ENCODE measurements around the gene SNX32.
A peak's percentile ranks its signal among the peaks of the same experiment; 100 is the strongest.
"Not testable (repeated sequence)": the region's sequence is repeated elsewhere in the genome, so short reads cannot be mapped to it uniquely, and the experiment has no call there.

Gene SNX32

GRCh38 chr11:65829459-65829858 lies 4.3 kb upstream of the SNX32 start:
- DNase-seq, result no peak

GRCh38 chr11:65832231-65832630 lies 1.5 kb upstream of the SNX32 start:
- not testable (repeated sequence) for DNase-seq

- DNase-seq, result no peak
Measured at GRCh38 chr11:65834202-65834601, 439 bp downstream of the SNX32 start.

DNA sequence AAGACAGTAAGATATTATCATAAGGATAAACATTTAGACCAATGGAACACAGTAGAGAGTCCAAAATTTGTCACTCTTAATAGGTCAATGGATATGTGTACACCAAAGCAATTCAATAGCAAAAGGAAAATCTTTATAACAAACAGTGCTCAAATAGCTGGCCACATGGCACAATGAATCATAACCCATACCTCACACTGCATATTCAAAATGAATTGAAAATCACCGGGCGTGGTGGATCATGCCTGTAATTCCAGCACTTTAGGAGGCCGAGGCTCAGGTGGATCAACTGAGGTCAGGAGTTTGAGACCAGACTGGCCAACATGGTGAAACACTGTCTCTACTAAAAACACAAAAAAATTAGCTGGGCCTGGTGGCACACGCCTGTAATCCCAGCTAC lies 8.4 kb downstream of the SNX32 start:
- DNase-seq, result no peak

DNA sequence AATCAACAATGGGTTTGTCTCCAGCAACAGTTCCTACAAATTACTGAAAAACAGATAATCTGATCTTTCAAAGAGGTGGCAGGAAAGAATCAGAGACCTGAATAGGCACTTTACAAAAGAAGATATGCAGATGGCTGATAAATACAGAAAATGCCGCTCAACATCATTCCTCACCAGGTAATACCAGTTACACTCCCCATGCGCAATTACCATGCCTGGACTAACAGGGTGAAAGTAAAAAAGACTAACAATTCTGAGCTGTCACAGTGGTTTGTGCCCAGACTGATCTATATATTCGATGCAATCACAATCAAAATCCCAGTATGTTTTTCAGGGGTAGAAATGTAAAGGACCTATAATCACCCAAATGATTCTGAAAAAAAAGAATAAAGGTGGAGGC lies 10.0 kb downstream of the SNX32 start:
- DNase-seq, result no peak

- DNase-seq, result no peak
Measured at GRCh38 chr11:65844231-65844872, 10.6 kb downstream of the SNX32 start.

DNA sequence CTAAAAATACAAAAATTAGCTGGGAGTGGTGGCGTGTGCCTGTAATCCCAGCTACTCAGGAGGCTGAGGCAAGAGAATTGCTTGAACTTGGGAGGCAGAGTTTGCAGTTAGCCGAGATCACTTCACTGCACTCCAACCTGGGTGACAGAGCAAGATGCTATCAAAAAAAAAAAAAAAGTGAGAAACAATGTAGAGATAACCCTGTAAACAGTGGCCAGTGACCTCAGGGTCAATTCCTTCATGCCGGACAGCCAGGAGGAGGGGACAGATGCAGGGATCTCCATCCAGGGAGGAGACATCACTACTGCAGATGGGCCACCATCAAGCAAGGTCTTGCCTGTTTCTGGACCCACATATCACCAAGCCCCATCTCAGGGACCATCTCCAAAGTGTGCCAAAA lies 14.0 kb downstream of the SNX32 start:
- DNase-seq, result no peak

- DNase-seq, result not testable (repeated sequence)
Measured at GRCh38 chr11:65848693-65849092, 14.9 kb downstream of the SNX32 start.

- no peak for DNase-seq
Measured at GRCh38 chr11:65849366-65849765, 15.6 kb downstream of the SNX32 start.

DNA sequence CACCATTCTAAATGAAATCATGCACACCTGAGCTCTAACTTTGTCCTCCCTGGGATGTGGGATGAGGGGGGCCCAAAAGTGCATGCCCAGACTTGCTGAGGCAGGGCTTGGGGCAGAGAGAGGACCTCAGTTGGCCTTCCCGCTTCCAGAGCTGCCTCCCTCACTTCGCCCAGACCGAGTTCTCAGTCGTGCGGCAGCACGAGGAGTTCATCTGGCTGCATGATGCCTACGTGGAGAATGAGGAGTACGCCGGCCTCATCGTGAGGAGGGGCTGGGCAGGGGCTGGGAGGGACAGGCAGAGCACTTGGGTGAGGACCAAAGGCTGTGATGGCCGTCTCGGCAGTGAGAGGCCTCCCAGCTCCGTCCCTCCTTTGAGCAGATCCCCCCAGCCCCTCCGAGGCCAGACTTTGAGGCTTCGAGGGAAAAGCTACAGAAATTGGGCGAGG lies 16.0 kb downstream of the SNX32 start:
- no peak for DNase-seq

GRCh38 chr11:65850217-65851082 lies 16.7 kb downstream of the SNX32 start:
- no peak for DNase-seq

DNA sequence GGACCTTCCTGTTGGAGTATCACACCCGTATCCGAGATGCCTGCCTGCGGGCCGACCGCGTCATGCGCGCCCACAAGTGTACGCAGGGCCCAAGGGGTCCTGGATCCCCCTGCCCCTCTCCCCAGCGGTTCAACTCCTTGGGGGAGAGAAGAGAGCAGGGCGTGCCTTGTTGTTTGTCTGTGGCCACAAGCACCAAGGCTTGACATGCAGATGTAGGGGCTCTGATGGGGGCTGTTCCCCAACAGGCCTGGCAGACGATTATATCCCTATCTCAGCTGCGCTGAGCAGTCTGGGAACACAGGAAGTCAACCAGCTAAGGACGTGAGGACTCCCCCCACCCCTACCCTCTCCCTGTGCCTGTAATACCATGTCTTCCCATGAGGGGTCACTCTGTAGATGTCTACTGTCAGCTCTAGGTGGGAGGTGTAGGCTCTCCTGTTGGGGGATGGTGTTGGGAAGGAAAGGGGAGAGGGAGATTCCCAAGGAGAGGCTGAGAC lies 17.4 kb downstream of the SNX32 start:
- DNase-seq, result no peak

DNA sequence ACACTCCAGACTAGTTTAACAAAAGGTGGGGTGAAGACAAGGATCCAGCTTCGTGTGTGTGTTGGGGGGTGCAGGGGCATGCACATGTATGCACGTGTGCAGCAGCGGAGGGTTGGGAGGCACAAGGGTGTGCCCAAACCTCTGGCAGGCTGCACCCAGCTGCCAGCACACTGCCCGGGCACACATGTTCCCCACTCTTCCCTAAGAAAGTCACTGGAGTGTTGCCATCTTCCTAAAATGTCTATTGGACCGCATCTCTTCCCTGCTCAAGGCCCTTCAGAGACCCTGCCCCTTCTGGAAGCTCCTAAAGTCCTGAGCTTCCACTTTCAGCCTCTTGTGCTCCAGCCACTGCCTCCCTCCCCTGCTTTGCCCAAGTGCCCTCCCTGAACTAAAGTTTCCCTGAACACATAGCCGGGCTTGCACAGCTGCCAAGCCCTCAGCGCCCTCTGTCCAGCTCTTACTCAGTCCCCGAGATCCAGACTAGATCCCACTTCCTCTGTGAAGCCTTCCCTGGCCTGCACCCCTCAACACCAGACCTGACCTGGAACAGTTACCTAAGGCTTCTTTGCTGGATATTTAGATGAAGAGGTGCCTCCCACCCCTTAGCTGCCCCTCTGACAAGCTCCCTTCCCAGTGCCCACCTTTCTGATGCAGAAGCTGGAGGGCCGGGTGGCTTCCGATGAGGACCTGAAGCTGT lies 18.2 kb downstream of the SNX32 start:
- DNase-seq, result no peak

DNA sequence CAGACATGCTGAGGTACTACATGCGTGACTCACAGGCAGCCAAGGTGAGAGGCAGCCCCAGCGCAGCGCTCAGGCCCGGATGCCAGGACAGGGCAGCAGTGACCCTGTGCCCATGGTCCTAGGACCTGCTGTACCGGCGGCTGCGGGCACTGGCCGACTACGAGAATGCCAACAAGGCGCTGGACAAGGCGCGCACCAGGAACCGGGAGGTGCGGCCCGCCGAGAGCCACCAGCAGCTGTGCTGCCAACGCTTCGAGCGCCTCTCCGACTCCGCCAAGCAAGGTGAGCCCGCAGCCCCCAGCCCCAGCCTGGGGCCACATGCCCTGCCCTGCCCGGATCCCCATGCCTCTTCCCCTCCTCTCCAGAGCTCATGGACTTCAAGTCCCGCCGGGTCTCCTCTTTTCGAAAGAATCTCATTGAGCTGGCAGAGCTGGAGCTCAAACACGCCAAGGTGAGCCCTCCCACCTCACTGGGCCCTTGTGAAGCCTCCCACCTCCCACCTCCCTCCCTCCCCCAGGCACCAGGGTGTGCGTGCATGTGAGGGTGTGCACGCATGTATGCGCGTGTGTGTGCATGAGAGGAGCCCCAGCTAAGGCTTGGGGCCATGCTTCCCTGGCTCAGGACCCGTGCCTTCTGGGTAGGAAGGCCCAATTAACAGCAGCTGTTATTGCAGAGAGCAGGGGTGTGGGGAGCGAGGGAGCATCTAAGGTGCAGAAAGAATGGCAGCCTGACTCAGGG lies 18.9 kb downstream of the SNX32 start:
- no peak for DNase-seq

DNA sequence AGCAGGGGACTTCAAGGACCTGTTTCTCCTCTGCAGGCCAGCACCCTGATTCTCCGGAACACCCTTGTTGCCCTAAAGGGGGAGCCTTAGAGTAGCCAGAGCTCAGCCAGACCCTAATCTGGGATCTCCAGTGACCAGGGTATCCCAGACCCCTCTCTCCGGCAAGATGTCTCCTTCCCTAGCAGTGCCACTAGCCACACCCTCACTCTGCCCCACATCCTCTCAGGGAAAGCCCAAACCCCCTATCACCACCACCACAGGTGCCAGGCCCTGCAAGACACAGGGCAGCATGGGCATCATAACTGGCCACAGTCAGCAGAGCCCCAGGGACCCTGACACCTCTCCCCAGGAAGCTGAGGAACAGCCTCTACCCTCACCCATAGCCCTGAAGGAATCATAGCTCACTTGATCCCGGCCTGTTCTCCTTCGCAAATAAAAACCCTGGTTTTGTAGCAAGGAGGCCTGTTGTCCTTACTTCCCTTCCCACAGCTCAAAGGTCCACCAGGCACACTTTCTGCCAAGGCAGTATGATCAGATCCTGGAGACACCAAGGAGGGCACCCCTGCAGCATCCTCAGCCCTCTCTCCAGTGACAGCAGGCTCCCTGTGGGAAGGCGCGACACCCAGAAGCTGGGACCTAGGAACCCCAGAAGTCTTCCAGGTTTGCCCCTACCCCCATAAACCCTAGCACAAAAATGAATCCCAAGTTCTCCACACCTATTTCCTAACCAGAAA lies 19.6 kb downstream of the SNX32 start:
- no peak for DNase-seq

DNA sequence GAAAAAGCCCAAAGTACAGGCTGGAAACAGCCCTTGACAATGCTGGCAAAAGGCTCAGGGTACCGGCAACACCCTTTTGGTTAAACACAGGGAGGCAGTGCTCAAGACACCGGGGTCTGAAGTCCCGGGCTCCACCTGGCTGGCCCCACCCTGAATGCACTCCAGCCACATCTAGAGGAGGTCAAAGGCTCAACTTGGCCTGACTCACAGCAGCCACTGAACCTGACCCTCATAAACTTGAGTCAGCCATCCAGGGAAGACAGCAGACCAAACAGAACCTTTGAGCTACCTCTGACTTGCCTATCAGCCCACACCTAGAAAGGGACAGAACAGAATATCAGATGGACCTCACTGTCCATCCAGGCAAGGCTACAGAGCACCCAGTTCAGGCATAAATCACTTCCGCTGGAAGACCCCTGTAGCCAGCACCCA lies 20.4 kb downstream of the SNX32 start:
- DNase-seq, result no peak

DNA sequence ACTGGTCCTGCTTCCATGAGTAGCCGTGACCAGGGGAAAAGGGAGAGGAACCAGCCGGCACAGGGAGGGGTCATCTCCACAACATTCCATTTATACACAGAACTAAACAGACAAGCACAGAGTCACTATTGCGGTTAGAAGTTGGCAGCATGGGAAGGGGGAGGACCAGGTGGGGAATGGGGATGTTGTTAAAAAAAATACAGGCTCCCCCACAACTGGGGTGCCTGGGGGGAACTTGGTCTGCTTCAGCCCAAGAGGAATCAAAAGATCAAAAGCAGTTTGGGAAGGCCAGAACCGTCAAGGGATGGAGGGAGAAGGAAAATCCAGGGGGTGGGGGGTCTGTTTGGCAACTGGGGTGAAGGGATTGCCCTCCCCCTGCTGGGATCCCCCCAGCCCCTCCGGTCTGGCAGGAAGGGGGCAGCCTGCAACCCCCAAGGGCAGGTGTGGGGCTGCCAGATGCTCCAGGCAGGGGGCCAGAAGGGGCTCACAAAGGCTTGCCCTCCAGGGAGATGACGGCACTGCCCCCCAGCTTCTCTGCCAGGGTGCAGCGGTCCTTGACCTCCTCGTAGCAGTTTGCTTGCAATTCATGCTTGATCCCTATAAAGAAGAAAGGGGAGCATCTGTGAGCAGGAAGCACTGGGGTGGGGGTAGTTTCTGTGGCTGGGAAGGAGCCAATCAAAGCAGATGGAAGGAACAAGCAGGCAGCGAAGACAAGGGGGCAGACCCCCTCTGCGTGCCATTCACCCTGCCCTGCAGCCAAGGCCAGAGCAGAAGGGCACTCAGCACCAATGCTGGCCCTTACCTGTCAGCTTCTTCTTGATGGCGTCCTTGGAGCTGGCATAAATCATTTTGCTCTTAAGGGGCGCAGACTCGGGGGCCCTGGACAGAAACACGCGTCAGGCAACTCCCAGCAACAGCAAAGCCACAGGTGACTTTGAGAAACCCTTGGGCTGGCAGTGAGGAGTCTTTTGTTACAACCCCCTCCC lies 21.4 kb downstream of the SNX32 start:
- no peak for DNase-seq

- DNase-seq, result no peak
Measured at GRCh38 chr11:65855927-65856363, 22.2 kb downstream of the SNX32 start.

GRCh38 chr11:65856689-65857499 lies 23.1 kb downstream of the SNX32 start:
- peak; percentile 48 for DNase-seq

GRCh38 chr11:65857500-65857852 lies 23.7 kb downstream of the SNX32 start:
- peak; percentile 65 for DNase-seq

All from COR-L47 (cell line).